Activated naive CD4-positive, alpha-beta T cell treated with anti-CD3 and anti-CD28 coated beads, Interleukin-2, amount 10 ng/mL, durations not matched to agents 7 days and 5 days (primary cell): ENCODE measurements around the gene UCK1.

ENCODE experiments used
- CTCF ChIA-PET: fragments of 350-600 bp; sonication (Branson Sonifier 250); formaldehyde crosslinking; loops from one replicate; lab custom pipeline; 2021; ENCODE audit warnings: antibody characterized with exemption; lab: Charles Lee
- DNase-seq: peaks from one replicate; pipeline ENCODE4 v3.0.0-alpha.2; 2020
- H3K27ac Mint-ChIP-seq: one replicate; pipeline ENCODE4 v1.8.0; 2021; ENCODE audit warnings: mild to moderate bottlenecking, moderate library complexity, mixed read lengths
- H3K27me3 Mint-ChIP-seq: one replicate; pipeline ENCODE4 v1.8.0; 2021; ENCODE audit warnings: mild to moderate bottlenecking, mixed read lengths
- H3K36me3 Mint-ChIP-seq: one replicate; pipeline ENCODE4 v1.8.0; 2021; ENCODE audit warnings: mixed read lengths
- H3K4me1 Mint-ChIP-seq: one replicate; pipeline ENCODE4 v1.8.0; 2021; ENCODE audit warnings: mixed read lengths
- H3K4me3 Mint-ChIP-seq: one replicate; pipeline ENCODE4 v1.8.0; 2021; ENCODE audit warnings: mild to moderate bottlenecking, moderate library complexity, mixed read lengths
- H3K9me3 Mint-ChIP-seq: one replicate; pipeline ENCODE4 v1.8.0; 2021; ENCODE audit warnings: mixed read lengths

The UCK1 gene

GRCh38 chr9:131487621-131488031 is 43.4 kb downstream of the UCK1 start:
- H3K4me3 Mint-ChIP-seq, result no peak overlapping the region
- H3K27ac Mint-ChIP-seq, result no peak overlapping the region
- H3K27me3 Mint-ChIP-seq, result no peaks in the 10 kb centered on the region
- CTCF ChIA-PET, result no interaction called here
- no peaks in the 10 kb centered on the region for H3K9me3 Mint-ChIP-seq
- no peak for DNase-seq
- peaks cover 79% of the 10 kb centered on the region for H3K36me3 Mint-ChIP-seq
- no peaks in the 10 kb centered on the region for H3K4me1 Mint-ChIP-seq

GRCh38 chr9:131487001-131487400 is 44.1 kb downstream of the UCK1 start:
- no peaks in the 10 kb centered on the region for H3K4me1 Mint-ChIP-seq
- no peak for DNase-seq
- no peak overlapping the region for H3K4me3 Mint-ChIP-seq
- no peak overlapping the region for H3K27ac Mint-ChIP-seq
- H3K9me3 Mint-ChIP-seq, result no peaks in the 10 kb centered on the region
- CTCF ChIA-PET, result no interaction called here
- peaks cover 82% of the 10 kb centered on the region for H3K36me3 Mint-ChIP-seq
- H3K27me3 Mint-ChIP-seq, result no peaks in the 10 kb centered on the region

GRCh38 chr9:131485728-131486422 is 45.2 kb downstream of the UCK1 start:
- DNase-seq, result no peak
- peak overlapping the region; percentile 24 for H3K27ac Mint-ChIP-seq
- peaks cover 79% of the 10 kb centered on the region for H3K36me3 Mint-ChIP-seq
- CTCF ChIA-PET, result no interaction called here
- no peaks in the 10 kb centered on the region for H3K9me3 Mint-ChIP-seq
- H3K4me3 Mint-ChIP-seq, result no peak overlapping the region
- no peaks in the 10 kb centered on the region for H3K4me1 Mint-ChIP-seq
- no peaks in the 10 kb centered on the region for H3K27me3 Mint-ChIP-seq

- no peaks in the 10 kb centered on the region for H3K4me1 Mint-ChIP-seq
- CTCF ChIA-PET, result no interaction called here
- no peak for DNase-seq
- peaks cover 75% of the 10 kb centered on the region for H3K36me3 Mint-ChIP-seq
- no peaks in the 10 kb centered on the region for H3K27me3 Mint-ChIP-seq
- H3K27ac Mint-ChIP-seq, result peak overlapping the region; percentile 7
- H3K4me3 Mint-ChIP-seq, result no peak overlapping the region
- H3K9me3 Mint-ChIP-seq, result no peaks in the 10 kb centered on the region
Measured at GRCh38 chr9:131485206-131485605, 45.9 kb downstream of the UCK1 start.

- peak overlapping the region; percentile 62 for H3K27ac Mint-ChIP-seq
- H3K27me3 Mint-ChIP-seq, result no peaks in the 10 kb centered on the region
- no peak overlapping the region for H3K4me3 Mint-ChIP-seq
- no peak for DNase-seq
- CTCF ChIA-PET, result no interaction called here
- H3K9me3 Mint-ChIP-seq, result no peaks in the 10 kb centered on the region
- peaks cover 74% of the 10 kb centered on the region for H3K36me3 Mint-ChIP-seq
- H3K4me1 Mint-ChIP-seq, result no peaks in the 10 kb centered on the region
Measured at GRCh38 chr9:131484560-131485185, 46.4 kb downstream of the UCK1 start.

GRCh38 chr9:131484051-131484445 is 47.0 kb downstream of the UCK1 start:
- no peak overlapping the region for H3K4me3 Mint-ChIP-seq
- H3K27me3 Mint-ChIP-seq, result no peaks in the 10 kb centered on the region
- CTCF ChIA-PET, result no interaction called here
- H3K36me3 Mint-ChIP-seq, result peaks cover 75% of the 10 kb centered on the region
- H3K9me3 Mint-ChIP-seq, result no peaks in the 10 kb centered on the region
- peak overlapping the region; percentile 62 for H3K27ac Mint-ChIP-seq
- DNase-seq, result no peak
- H3K4me1 Mint-ChIP-seq, result no peaks in the 10 kb centered on the region

- CTCF ChIA-PET, result no interaction called here
- Mint-ChIP-seq H3K4me1 (no peaks in the 10 kb centered on the region), H3K27me3 (no peaks in the 10 kb centered on the region), H3K4me3 (no peak overlapping the region), H3K36me3 (peaks cover 75% of the 10 kb centered on the region), H3K27ac (peak overlapping the region; percentile 37), H3K9me3 (no peaks in the 10 kb centered on the region)
- no peak for DNase-seq
Measured at GRCh38 chr9:131483319-131484050, 47.6 kb downstream of the UCK1 start.

GRCh38 chr9:131482343-131483006 is 48.6 kb downstream of the UCK1 start:
- CTCF ChIA-PET, result interaction anchor here (2.6 kb wide), 1 partner anchor 133 kb away, joined by 10 read pairs; no protein-coding TSS in a partner anchor
- H3K9me3 Mint-ChIP-seq, result no peaks in the 10 kb centered on the region
- DNase-seq, result no peak
- H3K27me3 Mint-ChIP-seq, result no peaks in the 10 kb centered on the region
- peaks cover 3% of the 10 kb centered on the region for H3K4me1 Mint-ChIP-seq
- no peak overlapping the region for H3K4me3 Mint-ChIP-seq
- peaks cover 72% of the 10 kb centered on the region for H3K36me3 Mint-ChIP-seq
- no peak overlapping the region for H3K27ac Mint-ChIP-seq

GRCh38 chr9:131481441-131482342 is 49.4 kb downstream of the UCK1 start:
- CTCF ChIA-PET, result interaction anchor here (0.8 to 2.6 kb wide), 3 partner anchors 48 to 132 kb away, joined by 3 to 10 read pairs (median 4); no protein-coding TSS in a partner anchor
- DNase-seq, result no peak
- H3K9me3 Mint-ChIP-seq, result no peaks in the 10 kb centered on the region
- H3K4me3 Mint-ChIP-seq, result no peak overlapping the region
- H3K27me3 Mint-ChIP-seq, result no peaks in the 10 kb centered on the region
- H3K4me1 Mint-ChIP-seq, result peaks cover 3% of the 10 kb centered on the region
- H3K36me3 Mint-ChIP-seq, result peaks cover 71% of the 10 kb centered on the region
- H3K27ac Mint-ChIP-seq, result no peak overlapping the region

- Mint-ChIP-seq H3K27ac (peak overlapping the region; percentile 14), H3K36me3 (peaks cover 64% of the 10 kb centered on the region), H3K4me3 (no peak overlapping the region), H3K27me3 (no peaks in the 10 kb centered on the region), H3K9me3 (no peaks in the 10 kb centered on the region), H3K4me1 (peaks cover 3% of the 10 kb centered on the region)
- DNase-seq, result no peak
- CTCF ChIA-PET, result interaction anchor here (0.9 to 2.6 kb wide), 5 partner anchors 20 to 131 kb away, joined by 4 to 10 read pairs (median 4); no protein-coding TSS in a partner anchor
Measured at GRCh38 chr9:131480258-131480657, 50.8 kb downstream of the UCK1 start.

GRCh38 chr9:131478911-131479310 is 52.2 kb downstream of the UCK1 start:
- H3K36me3 Mint-ChIP-seq, result peaks cover 61% of the 10 kb centered on the region
- no peaks in the 10 kb centered on the region for H3K27me3 Mint-ChIP-seq
- CTCF ChIA-PET, result interaction anchor here (1.4 to 3.1 kb wide), 4 partner anchors 21 to 129 kb away, joined by 3 to 19 read pairs (median 4); no protein-coding TSS in a partner anchor
- H3K9me3 Mint-ChIP-seq, result no peaks in the 10 kb centered on the region
- no peak for DNase-seq
- no peak overlapping the region for H3K4me3 Mint-ChIP-seq
- peaks cover 3% of the 10 kb centered on the region for H3K4me1 Mint-ChIP-seq
- no peak overlapping the region for H3K27ac Mint-ChIP-seq

GRCh38 chr9:131478421-131478868 is 52.6 kb downstream of the UCK1 start:
- peak; percentile 71 for DNase-seq
- Mint-ChIP-seq H3K4me1 (peaks cover 3% of the 10 kb centered on the region), H3K36me3 (peaks cover 65% of the 10 kb centered on the region), H3K27me3 (no peaks in the 10 kb centered on the region), H3K4me3 (no peak overlapping the region), H3K27ac (no peak overlapping the region), H3K9me3 (no peaks in the 10 kb centered on the region)
- CTCF ChIA-PET, result interaction anchor here (0.9 to 3.1 kb wide), 6 partner anchors 21 to 129 kb away, joined by 3 to 19 read pairs (median 4); no protein-coding TSS in a partner anchor

- CTCF ChIA-PET, result interaction anchor here (0.5 to 3.1 kb wide), 7 partner anchors 67 to 181 kb away, joined by 3 to 19 read pairs (median 4); no protein-coding TSS in a partner anchor
- DNase-seq, result no peak
- H3K36me3 Mint-ChIP-seq, result peaks cover 66% of the 10 kb centered on the region
- H3K27ac Mint-ChIP-seq, result no peak overlapping the region
- no peak overlapping the region for H3K4me3 Mint-ChIP-seq
- no peaks in the 10 kb centered on the region for H3K27me3 Mint-ChIP-seq
- peaks cover 3% of the 10 kb centered on the region for H3K4me1 Mint-ChIP-seq
- no peaks in the 10 kb centered on the region for H3K9me3 Mint-ChIP-seq
Measured at GRCh38 chr9:131477816-131478419, 53.1 kb downstream of the UCK1 start.
